GM18873 (cell line): Measurements from ENCODE around the gene YWHAG.
"Not testable (repeated sequence)": the region's sequence is repeated elsewhere in the genome, so short reads cannot be mapped to it uniquely, and the experiment has no call there.

Experiments
- ATAC-seq: cut with Tn5 transposase; IDR thresholded peaks from one replicate; pipeline ENCODE4 v1.9.1; 2021; ENCODE audit warnings: mild to moderate bottlenecking, moderate library complexity, moderate number of reproducible peaks; ENCODE audit not compliant: unreplicated experiment, low FRiP score

The YWHAG gene

GRCh38 chr7:76327610-76328009 is 31.2 kb downstream of the YWHAG start:
- ATAC-seq = no peak

DNA sequence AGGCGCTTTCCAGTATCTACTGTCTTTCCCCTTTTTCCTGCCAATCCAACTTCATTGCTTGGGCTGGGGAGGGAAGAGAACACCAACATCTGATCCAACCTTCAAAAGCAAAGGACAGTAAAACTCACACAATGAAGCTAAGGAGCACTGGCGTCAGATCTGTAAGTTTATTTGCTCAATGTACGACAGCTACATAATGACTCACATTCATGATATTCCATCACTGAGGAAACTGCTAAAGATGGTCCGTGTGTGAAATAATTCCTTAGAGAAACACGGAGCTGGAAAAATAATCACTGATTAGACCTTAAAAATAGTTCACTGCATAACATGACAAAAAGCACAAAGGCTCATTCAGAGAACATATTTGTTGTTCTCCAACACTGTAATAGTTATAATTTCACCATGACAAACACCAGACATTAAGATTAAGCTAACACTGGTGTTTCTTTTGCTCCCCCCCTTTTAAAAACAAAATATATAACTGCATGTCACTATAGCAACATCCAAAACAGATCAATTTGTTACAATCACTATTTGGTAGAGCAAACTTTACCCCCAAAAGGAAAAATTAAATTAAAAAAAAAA is 32.1 kb downstream of the YWHAG start:
- ATAC-seq = no peak

DNA sequence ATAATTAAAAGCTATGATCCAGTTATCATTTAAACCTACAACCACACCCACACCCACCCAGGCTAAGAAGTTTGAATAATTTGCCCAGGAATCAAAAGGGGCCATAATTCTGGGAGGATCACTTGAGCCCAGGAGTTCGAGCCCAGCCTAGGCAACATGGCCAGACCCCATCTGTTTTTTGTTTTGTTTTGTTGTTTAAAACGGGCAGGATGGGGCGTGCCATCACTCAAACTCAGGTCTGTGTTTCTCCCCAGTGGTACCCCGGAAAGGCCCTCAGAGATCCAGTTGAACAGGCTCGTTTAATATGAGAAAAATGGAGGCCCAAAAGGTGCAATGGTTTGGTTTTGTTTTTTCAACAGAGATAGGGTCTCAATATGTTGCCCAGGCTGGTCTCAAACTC is 33.0 kb downstream of the YWHAG start:
- ATAC-seq = no peak

GRCh38 chr7:76325092-76325491 is 33.7 kb downstream of the YWHAG start:
- ATAC-seq = no peak

GRCh38 chr7:76318488-76319353 is 40.1 kb downstream of the YWHAG start:
- peak; percentile 36 for ATAC-seq

GRCh38 chr7:76317782-76318487 is 40.9 kb downstream of the YWHAG start:
- ATAC-seq = peak; percentile 84

DNA sequence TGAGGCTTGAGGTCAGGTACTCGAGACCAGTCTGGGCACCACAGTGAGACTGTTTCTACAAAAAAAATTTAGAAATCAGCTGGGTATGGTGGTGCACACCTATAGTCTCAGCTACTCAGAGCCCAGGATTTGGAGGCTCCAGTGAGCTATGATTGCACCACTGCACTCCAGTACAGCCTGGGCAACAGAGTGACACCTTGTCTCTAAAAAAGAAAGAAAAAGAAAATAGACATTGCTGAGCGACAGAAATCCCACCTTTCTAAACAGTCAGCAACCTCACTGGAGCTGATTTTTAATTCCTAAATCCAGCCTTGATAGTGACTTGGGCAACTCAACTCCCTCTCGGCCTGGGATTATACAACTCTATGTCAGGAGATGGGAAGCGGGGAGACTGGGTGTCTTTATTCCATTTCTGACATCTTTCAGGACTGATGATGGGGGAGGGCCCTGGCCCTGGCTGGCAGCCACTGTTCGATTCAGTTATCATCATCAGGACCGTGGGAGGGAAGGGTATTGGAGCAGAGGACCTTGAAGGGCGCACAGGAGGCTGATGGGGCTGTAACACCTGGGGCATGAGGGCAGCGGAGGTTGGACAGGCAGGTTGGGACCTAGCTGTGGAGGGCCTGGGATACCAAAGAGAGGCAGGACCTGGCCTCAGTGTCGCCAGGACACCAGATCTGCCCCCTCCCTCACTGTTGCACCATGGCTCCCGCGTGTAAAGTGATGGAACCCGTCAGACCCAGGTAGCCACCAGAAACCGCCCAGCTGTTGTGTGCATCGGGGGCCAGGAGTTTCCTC is 41.6 kb downstream of the YWHAG start:
- ATAC-seq = no peak

DNA sequence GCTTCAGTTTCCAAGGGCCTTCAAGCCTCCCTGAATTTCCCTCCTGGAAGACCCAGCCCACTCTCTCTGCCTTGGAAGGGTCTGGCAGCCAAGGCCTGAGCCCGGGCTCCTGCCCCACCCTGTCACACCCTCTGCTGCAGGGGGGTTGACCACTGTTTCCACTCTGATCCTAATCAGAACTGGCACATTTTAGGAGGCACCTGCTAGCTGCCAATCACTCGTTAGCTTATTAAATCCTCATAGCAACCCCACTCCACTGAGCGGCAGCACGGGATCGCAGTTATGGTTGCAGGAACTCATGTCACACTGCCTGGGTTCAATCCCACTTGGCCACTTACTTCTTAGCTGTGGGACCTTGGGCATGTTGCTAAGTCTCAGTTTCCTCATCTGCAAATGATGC is 43.4 kb downstream of the YWHAG start:
- ATAC-seq = no peak

DNA sequence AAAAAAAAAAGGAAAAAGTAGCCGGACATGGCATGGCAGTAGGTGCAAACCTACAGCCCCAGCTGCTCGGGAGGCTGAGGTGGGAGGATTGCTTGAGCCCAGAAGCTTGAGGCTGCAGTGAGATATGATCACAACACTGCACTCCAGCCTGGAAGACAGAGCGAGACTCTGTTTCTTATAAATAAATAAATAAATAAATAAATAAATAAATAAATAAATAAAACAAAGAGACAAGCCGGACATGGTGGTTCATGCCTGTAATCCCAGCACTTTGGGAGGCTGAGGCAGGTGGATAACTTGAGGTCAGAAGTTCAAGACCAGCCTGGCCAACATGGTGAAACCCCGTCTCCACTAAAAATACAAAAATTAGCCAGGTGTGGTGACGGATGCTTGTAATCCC is 44.1 kb downstream of the YWHAG start:
- not testable (repeated sequence) for ATAC-seq

- peak; percentile 31 for ATAC-seq
Measured at GRCh38 chr7:76314042-76314721, 44.6 kb downstream of the YWHAG start.

DNA sequence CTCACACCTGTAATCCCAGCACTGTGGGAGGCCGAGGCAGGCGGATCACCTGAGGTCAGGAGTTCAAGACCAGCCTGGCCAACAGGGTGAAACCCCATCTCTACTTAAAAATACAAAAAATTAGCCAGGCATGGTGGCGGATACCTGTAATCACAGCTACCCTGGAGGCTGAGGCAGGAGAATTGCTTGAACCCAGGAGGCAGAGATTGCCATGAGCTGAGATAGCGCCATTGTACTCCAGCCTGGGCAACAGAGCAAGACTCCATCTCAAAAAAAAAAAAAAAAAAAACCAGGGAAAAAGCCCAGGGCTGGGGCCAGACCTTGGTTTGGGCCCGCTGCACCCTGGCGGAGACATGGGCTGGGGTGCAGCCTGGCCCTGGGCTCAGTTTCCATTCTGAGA is 47.0 kb downstream of the YWHAG start:
- ATAC-seq = not testable (repeated sequence)

DNA sequence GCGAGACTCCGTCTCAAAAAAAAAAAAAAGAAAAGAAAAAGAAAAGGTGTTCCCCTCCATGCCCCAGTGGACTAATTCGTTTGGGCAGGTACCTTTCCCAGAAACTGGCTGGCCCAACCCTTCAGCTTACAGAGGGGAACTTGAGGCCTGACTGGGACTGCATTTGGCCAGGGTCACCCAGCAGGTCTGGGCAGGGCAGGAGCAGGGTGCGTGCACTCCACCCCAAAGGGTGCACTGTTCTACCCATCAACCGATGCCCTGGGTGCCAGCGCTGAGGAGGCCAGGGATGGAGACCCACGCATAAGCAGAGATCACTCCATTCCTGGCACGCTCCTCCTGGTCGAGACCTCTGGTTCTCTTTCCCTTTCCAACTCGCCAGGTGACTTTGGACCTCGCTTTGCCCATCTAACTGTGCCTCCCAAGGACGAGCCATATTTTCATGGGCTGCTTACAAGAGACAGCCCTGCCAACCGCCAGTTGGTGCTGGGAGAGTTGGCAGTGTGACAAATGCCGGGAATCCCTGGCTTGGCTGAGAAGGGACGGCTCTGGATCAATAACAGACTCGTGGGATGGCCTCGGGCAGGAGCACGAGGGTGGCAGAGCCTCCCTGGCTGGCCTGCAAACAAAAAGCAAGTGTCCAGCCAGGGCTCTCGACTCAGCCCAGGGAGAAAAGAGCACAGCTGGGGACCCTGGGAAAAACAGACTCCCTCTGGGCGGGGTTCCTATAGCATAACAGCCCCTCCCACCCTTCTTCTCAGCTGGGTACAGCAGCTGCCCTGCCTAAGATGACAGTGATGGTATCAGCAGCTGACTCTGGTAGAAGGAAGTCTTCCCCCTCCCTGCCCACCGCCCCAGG is 48.5 kb downstream of the YWHAG start:
- ATAC-seq = no peak

GRCh38 chr7:76309341-76310101 is 49.3 kb downstream of the YWHAG start:
- ATAC-seq = not testable (repeated sequence)

GRCh38 chr7:76308874-76309273 is 49.9 kb downstream of the YWHAG start:
- not testable (repeated sequence) for ATAC-seq

- no peak for ATAC-seq
Measured at GRCh38 chr7:76304888-76305375, 53.9 kb downstream of the YWHAG start.

DNA sequence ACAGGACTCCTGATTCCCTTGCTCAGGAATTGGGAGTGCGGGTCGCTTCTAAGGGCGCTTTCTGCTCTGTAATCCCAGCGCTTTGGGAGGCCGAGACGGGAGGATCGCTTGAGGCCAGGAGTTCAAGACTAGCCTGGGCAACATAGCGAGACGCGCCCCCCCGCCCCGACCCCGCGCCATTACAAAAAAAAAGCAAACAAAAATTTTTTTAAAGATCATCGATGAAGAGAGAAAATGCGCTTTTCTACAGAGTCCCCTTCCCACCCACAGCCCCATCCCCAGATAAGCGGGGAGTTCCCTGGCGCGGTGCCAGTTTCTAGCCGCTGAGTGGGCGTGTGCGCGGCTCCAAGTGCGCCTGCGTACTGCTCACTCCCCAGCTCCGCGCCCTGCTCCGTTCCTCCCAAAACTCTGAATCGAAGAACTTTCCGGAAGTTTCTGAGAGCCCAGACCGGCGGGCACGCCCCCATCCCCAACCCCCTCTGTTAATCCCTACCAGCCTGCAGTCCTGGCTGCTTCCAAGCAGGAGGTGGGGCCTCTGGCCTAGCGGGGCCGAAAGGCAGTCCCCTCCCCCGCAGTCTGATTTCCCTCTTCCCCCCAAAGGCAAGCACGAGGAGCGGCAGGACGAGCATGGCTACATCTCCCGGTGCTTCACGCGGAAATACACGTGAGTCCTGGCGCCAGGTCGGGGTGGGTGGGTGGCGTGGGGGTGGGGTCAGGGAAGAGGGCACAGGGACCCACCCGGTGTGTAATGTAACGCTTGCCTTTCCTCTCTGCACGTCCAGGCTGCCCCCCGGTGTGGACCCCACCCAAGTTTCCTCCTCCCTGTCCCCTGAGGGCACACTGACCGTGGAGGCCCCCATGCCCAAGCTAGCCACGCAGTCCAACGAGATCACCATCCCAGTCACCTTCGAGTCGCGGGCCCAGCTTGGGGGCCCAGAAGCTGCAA is 55.3 kb downstream of the YWHAG start:
- no peak for ATAC-seq
